ENCODE results near the gene ANXA11.
"Not testable (repeated sequence)": the region's sequence is repeated elsewhere in the genome, so short reads cannot be mapped to it uniquely, and the experiment has no call there.

Gene ANXA11

DNA sequence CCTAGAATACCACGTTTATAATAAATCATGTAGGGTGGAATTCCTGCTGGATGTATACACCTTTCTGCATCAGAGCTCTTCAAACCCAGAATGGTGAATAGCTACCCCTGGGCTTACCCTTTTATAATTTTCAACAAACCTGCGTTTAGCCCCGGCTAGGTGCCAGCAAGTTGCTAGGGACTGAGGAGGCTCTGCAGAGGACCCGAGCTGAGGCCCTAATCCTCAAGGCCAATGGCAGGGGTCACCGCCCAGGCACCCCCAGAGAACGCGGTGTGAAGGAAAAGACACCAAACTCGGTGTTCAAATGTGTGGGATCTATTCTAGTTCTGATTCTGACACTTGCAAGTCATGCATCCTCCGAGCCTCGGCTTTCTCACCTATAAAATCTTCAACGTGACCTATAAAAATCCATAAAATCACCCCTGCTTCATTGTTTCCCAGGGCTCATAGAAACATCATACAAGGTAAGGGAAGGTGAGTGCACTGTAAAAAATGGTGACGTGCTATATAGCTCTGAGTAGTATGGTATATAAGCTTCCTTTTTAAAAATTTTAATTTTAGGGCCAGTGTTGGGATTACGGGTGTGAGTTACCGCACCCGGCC lies 2.5 kb upstream of the ANXA11 start:
- DNase-seq = no peak

DNA sequence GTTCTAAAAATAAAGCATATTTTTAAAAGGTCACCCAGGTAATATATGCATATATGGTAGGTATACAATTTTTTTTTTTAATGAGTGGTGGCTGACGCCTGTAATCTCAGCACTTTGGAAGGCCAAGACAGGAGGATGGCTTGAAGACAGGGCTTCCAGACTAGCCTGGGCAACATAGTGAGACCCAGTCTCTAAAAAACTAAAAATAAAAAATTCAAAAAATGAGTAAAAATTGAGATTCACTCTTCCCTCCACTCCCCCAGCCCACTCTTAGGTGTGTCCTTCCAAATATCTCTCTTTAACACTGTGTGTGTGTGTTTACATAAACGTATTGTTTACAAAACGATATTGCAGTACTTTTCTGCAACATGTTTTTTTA lies 929 bp upstream of the ANXA11 start:
- no peak for DNase-seq

DNA sequence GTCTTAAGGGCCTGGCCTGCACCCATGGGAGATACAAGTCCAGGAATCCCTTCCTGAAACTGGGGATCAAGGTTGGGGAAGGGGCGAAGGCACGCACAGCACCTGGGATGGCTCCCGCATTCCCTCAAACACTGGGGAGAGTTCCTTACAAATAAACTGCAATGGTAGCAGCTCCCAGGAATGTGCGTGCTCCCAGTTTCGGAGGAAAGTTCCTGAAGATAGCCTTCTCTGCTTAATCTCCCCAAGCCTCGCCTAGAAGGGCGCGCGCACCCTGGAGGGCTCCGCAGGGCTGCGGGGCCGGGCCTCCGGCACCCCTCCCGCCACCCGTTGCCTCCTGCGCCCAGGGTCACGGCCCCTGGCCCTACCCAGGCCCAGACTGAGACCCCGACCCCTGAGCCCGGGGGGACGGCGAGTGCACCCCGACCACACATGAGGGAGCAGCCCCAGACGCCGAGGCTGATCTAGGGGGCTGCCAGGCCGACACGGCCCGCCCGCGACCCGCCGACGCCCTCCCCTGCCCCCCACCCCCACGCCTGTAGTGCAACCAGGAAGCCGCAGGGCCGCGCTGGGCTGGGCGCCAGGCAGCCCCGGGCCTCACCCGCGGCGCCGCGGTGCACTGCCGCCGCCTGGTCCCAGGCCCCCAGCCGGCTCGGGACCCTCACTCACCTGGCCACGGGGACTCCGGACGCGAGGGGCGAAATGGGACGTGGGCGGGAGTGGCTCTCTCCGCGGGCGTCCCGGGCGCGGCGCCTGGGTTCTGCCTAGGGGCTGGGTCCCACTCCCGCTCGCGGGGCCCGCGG lies 460 bp downstream of the ANXA11 start:
- no peak for DNase-seq

DNA sequence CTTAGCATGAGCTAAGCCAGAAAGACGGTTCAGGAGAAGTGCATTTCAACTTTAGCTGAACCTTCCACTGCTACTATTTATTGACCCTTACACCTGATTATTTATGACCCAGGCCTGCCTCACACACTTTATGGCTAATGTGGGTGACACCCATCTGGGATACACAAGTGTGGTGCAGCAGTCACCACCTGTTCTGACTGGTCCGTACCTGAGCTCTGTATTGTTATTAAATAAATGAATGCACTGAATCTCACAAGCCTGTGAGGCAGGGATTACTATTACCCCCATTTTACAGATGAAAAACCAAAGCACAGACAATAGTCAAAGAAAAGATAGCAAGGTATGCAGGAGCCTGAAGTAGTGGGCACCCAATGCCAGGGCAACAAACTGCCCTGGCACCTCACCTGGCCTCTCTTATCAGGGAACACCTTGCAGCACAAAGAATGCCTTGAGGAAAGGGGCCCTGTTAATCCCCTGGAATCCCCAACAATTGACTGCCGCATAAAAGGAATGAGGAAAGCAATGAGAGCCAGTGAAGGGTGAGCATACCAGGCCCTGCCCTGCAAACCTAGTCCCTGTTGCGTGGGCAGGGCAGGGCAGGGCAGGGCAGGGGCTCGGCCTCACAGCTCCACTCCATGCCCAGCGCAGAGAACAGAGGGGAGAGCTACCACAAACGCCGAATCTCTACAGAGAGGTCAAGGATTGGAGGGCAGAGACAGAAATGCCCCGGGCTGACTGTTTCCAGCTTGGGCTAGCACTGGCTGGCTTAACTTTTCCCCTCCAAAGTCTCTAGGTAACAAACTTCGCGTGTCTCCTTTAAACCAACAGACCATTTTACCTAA lies 1.3 kb downstream of the ANXA11 start:
- no peak for DNase-seq

DNA sequence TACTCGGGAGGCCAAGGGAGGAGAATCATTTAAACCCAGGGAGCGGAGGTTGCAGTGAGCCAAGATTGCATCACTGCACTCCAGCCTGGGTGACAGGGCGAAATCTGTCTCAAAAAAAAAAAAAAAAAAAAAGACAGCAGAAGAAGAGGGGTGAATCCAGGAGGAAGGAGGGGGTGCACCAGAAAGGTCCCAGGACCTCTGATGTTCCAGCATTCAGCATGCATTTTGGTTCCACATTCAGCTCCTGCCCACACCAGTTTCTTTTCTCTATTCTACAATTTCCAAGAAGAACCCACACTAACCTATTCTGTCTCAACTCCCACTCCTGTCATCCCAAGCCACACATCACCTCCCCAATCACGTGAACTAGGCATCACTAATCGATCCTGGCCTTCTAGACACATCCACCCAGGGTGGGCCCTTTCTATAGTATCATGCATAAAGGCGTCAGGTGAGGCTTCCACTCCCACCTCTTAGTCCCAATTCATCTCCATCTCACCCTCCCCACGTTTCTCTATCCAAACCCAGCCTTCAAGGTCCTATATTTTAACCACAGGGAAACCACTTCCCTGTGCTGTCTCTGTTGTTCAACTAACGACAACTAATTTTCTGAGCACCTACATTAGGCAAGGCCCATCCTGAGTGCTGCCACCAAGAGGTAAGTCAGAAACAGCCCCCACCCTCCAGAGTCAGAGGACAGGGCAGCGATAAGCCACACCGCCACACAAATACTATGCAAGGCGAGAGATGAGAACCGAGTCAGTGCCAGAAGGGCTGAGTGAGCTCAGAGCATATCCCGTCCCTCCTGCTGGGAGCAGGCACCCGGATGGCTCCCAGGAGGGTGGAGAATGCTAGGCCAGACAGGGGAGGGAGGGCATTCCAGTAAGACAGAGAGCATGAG lies 2.2 kb downstream of the ANXA11 start:
- DNase-seq = peak in 1 of 2 experiments; percentile 37

DNA sequence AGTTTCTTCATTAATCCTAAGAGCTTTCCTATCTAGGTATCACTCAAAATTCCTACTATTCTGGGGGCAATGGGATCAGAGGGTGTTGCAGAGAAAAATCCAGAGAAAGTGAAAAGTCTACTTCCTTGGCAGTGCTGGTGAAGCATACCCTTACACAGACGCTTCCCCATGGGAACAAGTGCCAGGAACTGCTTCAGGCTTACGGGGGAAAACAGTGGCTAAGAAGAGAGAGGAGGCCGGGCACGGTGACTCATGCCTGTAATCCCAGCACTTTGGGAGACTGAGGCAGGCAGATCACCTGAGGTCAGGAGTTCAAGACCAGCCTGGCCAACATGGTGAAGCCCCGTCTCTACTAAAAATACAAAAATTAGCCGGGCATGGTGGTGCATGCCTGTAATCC lies 2.8 kb downstream of the ANXA11 start:
- not testable (repeated sequence) for DNase-seq

DNA sequence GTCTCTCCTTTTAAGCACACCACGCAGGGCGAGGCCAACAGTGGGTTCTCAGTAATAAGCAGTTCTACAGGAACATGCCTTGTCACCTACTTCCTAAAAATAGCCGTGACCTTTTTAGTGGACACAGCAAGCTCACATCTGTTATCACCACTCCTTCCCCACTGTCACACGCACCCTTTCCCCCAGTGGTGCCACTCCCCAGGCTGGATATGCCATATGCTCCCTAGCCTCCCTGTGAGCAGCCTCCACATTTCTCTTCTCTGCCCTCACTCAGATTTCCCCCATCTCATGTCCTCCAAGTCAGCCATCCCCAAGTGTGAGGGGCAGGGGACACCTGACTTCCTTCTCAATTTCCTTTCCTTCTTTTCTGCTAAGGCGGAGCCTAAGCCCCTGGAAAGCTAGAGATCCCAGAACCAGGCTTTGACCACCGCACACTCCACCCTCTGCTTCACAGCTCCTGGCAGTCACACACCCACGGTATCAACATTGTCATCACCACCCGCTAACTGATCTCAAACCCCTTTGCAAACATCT lies 3.7 kb downstream of the ANXA11 start:
- DNase-seq = no peak

DNA sequence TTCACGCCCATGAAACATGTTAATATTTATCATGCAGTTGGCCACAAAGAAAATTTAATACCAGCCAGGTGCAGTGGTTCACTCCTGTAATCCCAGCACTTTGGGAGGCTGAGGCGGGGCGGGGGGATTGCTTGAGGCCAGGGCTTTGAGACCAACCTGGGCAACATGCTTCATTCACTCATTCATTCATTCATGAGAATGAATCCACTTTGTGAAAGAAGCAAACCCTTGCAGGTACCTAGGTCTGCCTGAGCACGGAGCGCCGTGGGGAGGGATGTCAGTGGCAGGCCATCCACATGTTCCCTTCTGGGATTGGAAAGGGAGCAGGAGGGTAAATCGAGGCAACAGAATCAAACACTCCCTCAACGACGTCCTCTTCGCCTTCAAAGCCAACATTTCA lies 4.7 kb downstream of the ANXA11 start:
- no peak for DNase-seq

DNA sequence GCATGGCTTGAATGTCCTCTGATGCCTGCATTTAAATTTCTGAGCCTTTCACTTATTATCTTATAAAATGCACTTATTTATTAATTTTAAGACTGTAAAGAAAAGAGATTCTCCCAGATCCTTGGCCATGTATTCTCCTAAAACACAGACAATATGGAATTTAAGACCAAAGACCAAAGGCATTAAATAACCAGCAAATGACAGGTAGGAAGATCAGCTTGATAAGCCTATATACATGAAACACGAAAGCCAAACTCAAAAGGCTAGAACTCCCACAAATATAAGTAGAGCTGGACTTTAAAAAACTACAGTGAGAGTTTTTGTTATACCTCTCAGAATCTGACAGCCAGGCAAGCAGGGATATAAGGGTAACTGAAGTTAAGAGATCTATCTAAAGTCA lies 5.1 kb downstream of the ANXA11 start:
- DNase-seq = no peak

DNA sequence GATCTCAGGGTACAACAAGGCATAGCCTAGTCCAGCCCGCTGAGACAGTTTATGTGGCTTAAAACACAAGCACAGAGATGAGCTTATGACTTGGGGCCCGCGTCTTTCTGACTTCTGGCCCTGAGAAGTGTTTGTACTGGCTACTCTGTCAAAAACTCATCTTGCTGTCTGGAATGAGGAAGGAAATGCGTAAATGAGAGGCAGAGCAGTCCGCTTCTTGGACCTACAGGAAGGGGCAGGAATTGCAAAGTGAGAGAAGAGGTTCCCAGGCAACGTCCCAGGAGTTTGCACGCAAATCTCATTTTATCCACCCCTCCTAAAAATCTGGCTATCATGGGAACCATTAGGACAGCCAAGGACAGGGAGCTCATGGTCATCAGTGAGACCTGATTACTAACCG lies 5.5 kb downstream of the ANXA11 start:
- DNase-seq = no peak

DNA sequence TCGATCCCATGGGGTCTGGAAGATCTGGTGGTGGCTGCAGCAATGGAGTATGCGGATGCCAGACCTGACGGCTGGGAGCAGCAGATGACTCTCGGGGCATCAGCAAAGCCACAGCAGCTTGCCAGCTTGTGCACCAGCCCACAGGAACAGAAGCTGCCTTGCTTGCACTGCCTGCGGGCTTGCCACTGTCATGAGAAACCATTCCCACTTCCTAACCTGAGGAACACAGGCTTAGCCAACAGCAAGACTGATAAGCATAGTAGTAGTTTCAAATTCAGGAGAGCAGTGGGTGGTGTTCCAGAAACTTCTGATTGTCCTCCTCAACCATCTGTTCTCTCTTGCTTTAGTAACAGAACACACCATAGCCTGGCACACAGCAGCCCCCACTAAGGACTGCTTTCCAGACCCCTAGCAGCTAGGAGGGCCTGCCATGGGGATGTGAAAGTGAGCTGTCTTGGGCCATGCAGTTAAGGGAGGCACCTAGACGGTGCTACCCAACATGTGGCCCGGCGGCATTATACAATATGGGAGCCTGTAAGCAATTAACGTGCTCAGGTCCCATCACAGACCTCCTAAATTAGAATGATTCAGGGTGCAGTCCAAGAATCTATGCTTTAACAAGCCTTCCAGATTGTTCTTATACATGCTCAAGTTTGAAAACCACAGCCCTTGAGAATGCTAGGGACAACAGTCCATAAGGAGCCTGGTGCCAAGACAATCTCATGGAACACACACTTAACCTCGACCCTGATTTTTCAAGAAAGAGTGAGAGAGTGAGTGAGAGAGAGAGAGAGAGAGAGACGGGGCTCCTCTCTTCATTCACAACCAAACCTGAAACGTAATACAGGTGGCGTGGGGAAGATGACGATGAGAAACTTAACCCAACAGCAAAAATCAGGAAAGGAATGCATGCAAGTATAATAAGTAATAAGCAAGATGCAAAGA lies 7.1 kb downstream of the ANXA11 start:
- DNase-seq = no peak

DNA sequence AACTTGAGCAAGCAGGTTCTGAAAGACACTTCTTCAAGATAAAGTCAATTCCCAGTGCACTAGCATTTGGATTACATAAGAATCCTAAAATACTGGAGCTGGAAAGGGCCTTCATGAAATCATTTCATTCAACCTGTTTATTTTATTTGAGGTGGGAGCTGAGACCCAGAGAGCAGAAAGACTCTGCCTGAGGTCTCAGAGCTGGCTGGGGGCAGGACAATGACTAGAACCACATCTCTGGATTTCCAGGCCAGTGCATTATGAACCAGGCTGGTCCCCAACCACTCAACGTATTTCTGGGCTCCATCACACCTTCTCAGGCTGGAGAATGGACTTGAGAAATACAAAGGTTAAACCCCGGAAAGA lies 8.4 kb downstream of the ANXA11 start:
- no peak for DNase-seq

DNA sequence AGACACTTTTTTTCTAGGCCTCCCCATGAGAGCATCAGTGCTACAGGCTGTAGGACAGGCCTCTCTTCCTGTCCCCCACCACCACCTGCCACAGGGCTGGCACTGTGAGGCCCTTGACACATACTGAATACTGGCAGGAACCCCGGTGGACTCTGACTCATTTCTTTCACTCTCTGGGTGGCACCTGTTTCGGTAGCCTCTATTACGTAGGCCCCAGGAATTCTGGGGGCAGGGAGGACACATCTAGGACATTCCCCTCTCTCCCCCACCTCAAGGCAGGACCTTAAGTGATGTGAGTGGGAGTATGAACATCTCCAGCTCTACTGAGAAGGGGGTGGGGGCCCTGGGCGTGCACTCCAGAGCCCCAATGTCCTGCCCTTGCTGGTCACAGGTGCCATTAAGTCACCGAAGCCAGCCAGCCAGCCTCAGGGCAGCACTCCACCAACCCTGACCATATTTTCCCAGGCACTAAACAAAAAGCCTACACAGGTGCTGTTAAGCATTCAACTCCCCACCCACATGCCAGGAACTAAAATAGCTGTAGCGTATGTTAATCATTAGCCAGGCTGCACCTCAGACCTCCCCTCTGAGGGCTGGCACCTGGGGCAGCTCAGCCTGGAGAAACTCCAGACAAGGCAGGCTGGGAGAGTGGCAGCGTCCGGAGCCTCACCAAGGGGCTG lies 8.9 kb downstream of the ANXA11 start:
- DNase-seq = peak in 1 of 2 experiments; percentile 9

DNA sequence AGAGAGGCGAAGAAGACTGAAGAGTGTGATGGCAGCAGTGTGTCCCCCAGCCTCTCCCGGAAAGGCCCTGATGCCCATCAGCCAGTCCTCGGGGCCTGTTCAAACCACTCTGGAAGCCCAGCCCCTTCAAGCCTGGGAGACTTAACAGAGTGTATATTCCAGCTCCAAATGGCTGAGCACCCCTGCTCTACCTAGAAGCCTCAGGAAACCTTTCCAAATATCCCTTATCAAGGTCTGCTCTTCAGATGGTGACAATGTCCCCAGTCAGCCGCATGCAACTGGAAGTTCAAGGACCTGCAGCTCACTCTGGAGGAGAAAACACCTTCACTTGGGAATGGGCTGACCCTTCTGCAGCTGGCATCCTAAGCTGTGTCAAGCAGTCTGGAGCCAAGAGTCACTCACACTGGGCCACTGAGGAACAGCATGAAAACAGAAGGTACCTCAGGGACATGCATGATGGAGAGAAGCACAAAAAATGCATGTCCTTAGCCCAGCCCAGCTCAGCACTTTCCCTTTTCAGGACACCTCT lies 10.2 kb downstream of the ANXA11 start:
- DNase-seq = no peak

DNA sequence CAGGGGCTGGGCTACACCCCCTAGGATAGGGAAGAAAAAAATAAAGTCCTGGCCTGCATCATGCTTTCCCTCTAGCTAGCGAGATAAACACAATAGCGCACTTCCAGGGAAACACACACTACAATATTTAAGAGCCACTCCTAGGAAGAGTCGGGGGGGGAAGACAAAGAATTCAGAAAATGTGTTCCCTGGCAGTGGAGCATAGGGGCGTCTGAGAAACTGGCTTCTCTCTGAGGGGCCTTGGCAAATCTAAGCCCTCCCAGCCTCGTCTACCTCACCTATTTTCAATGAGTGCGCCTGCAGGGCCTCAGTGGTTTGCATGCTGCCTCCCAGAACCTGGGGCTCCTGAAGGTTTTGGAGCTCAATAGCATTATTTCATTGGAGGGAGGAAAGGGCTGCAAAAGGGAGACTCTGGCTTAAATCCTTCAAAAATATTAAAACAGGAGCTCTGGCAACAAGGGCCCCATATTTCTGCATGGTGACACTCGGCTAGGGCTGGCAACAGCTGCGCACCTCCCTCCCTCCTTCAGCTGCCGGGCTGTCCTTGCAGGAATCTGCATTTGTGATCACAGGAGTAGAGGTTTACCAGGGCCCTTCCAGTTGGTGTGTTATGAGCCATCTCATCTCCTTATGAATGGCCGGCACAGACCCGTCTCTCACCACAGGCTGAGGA lies 10.8 kb downstream of the ANXA11 start:
- no peak for DNase-seq

DNA sequence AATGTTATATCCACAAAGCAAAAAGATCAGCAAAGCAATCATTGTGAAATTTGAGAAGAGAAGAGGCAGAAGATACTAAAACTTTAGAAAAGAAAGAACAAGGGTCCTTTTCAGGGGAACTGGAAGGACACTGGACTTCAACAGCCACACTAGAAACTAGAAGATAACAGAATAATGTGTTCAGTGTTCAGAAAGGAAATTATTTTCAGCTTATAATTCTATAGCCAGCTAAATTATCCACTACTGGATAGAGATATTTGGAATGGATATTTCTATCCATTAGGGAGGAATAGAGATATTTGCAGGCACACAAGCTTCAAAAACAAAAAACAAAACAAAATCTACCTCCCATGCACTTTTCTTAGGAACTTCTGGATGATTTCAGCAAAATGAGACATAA lies 12.8 kb downstream of the ANXA11 start:
- DNase-seq = no peak

DNA sequence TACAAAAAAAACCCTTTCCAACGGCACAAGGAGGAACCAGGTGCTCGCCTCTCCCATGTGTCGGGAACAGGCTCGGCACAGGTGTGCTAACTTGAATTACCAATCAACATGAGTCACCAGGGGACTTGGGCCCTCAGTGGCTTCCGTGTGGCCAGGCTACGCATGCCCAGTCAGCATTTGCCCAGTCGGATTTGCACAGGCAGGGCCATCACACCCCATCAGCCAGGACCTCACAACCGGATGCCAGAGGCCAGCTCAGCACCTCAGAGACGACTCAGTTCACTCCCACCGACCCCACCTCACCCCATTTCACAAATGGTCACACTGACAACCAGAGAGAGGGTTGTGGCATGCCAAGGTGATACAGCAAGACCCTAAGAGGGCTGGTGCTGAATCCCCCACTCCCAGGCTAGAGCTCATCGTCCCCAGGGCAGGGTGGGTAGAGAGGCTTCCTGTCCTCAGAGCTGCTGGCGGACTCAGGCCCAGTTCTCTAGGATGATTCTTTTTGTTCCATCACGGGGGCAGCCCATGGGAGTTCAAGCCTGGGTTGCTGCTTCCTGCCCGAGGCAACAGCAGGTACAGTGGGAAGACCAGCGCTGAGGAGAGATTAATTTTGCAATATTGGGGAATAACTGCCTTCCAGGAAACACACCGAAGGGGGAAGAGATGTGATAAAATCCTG lies 13.6 kb downstream of the ANXA11 start:
- no peak for DNase-seq

DNA sequence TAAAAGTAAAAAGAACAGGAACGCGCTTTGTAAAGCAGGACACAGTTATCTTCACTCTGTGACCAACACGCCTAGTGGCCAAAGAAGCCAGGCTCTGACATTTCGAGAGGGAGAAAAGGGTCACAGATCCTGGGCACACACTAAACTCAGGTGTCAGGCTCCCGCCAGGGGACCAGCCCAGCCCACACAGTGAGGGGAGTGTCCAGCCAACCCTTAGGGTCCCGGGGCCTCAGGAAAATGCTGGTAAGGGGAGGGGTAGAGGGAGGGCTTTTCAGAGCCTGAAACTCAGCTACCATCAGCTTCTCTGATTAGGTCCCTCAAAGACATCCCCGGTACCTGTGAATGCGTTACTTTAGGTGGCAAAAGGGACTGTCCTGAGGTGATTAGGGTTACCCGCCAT lies 16.6 kb downstream of the ANXA11 start:
- DNase-seq = no peak
